GM21390 (cell line): Measurements from ENCODE around the gene PHF21A.
"Not testable (repeated sequence)": the region's sequence is repeated elsewhere in the genome, so short reads cannot be mapped to it uniquely, and the experiment has no call there.

Source experiments
- ATAC-seq: cut with Tn5 transposase; IDR thresholded peaks from one replicate; pipeline ENCODE4 v1.9.1; 2021; ENCODE audit not compliant: unreplicated experiment

PHF21A gene

GRCh38 chr11:46036969-46037368 lies 84.3 kb downstream of the PHF21A start:
- ATAC-seq = no peak

GRCh38 chr11:46036009-46036408 lies 85.2 kb downstream of the PHF21A start:
- ATAC-seq = no peak

- no peak for ATAC-seq
These were observed 87.2 kb downstream of the PHF21A start for GRCh38 chr11:46034041-46034440.

GRCh38 chr11:46026606-46027293 lies 94.5 kb downstream of the PHF21A start:
- no peak for ATAC-seq

GRCh38 chr11:46020084-46020599 lies 101.1 kb downstream of the PHF21A start:
- ATAC-seq = no peak

DNA sequence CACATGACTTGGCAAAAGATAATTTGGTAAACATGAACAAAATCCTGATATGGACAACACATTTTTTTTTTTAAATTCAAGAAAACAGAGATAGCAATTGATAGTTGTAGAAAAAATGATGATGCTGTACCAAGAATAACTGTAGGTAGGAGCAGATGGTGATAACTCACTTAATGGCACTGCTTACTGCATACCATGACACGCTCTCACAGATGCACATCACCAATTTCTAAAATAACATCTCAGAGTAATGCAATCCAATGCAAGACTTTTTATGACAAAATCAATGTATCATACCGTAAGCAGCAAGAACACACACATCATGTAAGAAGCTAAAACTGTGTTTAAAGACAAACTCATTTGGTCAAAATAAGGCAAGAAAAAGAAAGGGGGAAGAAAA lies 102.6 kb downstream of the PHF21A start:
- ATAC-seq = no peak

DNA sequence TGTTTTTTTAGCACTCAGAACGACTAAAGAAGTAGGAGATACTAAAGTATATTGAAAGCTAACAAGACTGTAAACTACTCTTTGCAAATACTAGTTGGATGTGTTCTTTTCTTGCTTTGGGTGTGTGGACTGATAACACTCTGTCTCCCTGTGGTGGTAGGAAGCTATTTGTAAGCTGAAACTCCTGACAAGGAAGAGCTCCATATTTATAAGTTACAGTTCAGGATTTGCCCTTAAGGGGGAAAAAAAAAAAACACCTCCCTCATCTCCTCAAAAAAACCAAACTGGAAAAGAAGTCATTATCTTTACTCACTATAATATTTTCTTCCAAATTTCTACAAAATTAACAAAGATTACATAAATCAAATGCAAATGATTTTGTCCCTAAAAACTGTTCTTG lies 103.9 kb downstream of the PHF21A start:
- no peak for ATAC-seq

GRCh38 chr11:46015941-46016340 lies 105.3 kb downstream of the PHF21A start:
- ATAC-seq = no peak

GRCh38 chr11:46014168-46014567 lies 107.1 kb downstream of the PHF21A start:
- ATAC-seq = not testable (repeated sequence)

DNA sequence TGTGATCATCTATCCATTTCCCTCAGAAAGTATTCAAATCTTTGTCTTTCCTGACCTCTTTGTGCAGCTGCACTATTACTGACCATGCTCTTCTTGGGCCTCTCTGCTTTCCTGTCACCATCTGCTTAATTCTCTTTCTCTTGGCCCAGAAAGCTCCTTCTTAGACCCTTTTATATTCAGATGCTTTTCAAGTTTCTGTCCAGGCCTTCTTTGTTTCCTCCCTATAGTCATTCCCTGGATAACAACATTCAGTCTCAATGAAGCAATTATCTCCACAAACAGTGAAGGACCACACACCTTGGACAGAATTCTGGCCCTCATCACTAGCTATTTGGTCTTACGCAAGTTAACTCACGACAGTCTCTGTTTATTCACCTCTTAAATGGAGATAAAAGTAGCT lies 109.1 kb downstream of the PHF21A start:
- ATAC-seq = no peak

DNA sequence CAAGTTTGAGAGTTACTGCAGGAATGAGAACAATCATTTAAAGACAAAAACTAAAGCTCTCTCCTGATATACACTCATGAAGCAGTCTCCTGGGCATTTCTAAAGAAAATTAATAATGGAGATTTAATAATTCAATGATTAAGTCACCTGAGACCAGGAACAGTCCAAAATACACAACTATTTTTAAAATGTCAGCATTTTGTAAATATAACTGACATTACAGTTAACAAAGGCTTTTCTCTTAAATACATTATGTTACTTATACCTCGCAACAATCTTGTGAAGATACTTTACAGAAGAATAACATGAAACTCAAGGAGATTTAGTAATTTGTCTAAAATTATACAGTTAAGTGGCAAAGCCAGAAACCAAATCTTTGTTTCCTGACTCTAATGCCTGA lies 111.2 kb downstream of the PHF21A start:
- no peak for ATAC-seq

GRCh38 chr11:46009647-46010046 lies 111.6 kb downstream of the PHF21A start:
- no peak for ATAC-seq

GRCh38 chr11:46006418-46007070 lies 114.7 kb downstream of the PHF21A start:
- no peak for ATAC-seq

- ATAC-seq = no peak
These were observed 117.7 kb downstream of the PHF21A start for GRCh38 chr11:46003572-46003971.

DNA sequence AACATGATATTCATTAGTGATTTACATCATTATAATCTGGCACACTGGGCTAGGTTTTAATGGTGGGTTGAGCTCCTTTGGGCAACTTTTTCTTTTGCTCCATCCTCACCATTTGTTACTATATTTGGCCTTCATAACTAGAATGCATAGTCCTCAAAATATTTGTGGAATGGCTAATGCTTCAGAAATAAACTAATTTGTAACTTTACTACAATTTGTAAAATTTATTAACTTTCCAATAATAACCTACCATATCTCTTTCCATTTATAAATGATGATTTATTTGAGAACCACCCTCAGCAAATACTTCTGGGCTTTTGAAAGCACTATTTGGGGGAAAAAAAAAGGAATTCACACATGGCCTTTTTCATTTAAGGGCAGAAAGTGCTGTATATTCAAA lies 119.1 kb downstream of the PHF21A start:
- no peak for ATAC-seq

DNA sequence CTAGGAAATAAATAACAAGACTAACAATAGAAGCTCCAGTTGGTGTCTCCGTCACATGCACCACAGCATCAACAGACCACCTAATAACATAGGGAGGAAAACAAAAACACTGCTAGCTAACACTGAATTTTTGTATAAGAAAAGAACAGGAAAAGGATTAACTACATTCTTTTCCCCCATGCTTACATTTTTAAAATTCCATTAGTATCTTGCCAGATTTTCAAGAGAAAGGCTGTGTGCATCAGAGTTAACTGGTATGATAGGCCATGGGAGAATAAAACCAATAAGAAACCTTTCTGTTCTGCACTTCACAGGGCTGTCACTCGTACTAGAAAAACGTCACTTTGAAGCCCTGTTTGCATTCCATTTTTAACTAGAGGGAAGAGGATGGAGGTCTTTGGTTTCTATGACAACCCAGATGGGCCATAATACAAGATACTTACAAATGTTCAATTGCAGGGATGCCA lies 119.8 kb downstream of the PHF21A start:
- ATAC-seq = no peak

DNA sequence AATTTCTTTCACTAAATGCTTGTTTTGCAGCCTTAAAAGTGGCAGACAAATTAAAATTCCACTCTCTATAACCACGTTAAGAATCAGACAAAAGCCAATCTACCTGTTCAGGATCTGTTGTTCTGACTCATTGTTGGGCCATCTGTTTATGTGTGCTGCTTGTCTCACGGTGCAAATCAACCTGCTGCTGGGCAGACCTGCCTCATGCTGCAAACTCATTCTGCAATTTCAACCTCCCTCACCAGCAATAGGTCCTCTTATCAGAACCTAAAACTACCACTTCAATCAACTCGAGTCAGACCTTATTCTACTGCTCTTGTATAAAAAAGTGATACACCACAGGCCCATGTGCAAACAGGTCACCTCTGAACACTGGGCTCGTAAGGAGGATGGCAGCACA lies 123.7 kb downstream of the PHF21A start:
- ATAC-seq = no peak

GRCh38 chr11:45995342-45995734 lies 125.9 kb downstream of the PHF21A start:
- no peak for ATAC-seq

GRCh38 chr11:45994371-45995341 lies 126.6 kb downstream of the PHF21A start:
- no peak for ATAC-seq

DNA sequence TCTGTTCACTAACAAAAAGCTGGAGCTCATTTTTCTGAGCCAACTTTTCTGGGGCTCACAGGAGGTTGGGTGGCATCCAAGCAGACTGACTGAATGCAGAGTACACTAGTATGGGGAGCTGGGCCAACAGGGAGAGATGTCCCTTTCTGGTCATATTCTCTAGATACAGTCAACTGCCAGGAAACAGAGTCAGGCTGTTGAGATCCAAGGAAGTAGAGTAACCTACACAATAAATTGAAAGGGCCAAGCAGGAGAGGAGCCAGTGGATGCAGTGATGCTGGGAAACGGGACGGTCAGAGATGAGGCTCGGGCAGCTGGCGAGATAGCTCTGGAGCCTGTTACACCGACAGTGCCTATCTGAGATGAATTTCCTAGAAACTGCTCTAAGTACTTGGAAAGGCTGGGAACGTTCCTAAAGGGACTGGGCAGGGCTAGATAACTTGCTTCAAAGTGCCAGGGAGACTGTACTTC lies 127.7 kb downstream of the PHF21A start:
- no peak for ATAC-seq

DNA sequence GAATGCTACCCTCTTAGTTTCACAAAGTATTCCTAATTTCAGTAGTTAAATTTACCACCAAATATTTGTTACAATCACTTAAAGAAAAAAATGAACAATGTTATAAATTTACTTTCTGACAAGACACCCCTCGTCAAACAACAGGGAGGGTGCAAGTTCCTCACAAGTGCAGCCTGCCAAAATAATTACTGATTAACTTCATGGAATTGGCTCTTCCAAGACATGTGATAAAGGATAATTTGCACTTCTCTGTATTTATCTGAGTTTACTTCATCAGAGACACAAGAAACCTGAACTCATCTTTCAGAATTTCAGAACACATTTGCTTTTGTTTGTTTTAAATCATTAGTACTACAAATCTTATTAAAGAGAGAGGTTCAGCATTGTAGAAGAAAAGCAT lies 132.3 kb downstream of the PHF21A start:
- ATAC-seq = no peak
